Middle frontal gyrus (tissue), 1 donor: ENCODE results near the gene FBXL17.

Source experiments
- DNase-seq: peaks from one replicate; pipeline ENCODE4 v3.0.0-alpha.2; 2015; ENCODE audit warnings: low spot score; ENCODE audit errors: extremely low spot score

Gene FBXL17

GRCh38 chr5:107815109-107815508 is 566.8 kb downstream of the FBXL17 start:
- peak; percentile 24 for DNase-seq

- DNase-seq, result no peak
These were observed 567.6 kb downstream of the FBXL17 start for GRCh38 chr5:107814183-107814827.

GRCh38 chr5:107813559-107813958 is 568.3 kb downstream of the FBXL17 start:
- DNase-seq, result no peak

- no peak for DNase-seq
These were observed 569.2 kb downstream of the FBXL17 start for GRCh38 chr5:107812570-107813141.

- no peak for DNase-seq
These were observed 572.5 kb downstream of the FBXL17 start for GRCh38 chr5:107809201-107810034.
